K562 (cell line): Measurements from ENCODE around the gene TTC39B. TPM values are rescaled to one million over a fixed set of nuclear protein-coding genes. Genes with fewer than 3 reads are reported as not detected.

Experiments
- ASH1L ChIP-seq: fragments of 450-650 bp; IDR thresholded peaks from 2 replicates; pipeline ENCODE4 v1.6.1; 2018; ENCODE audit warnings: borderline replicate concordance, mild to moderate bottlenecking, low read depth; ENCODE audit not compliant: partially characterized antibody
- ATF7 ChIP-seq: fragments of 450-650 bp; IDR thresholded peaks from 2 replicates; pipeline ENCODE4 v1.7.1; 2014; ENCODE audit warnings: mild to moderate bottlenecking, moderate library complexity
- CREB3 ChIP-seq: fragments of 450-650 bp; conservative IDR thresholded peaks from 2 replicates; pipeline ENCODE4 v1.6.1; 2016; ENCODE audit warnings: missing genetic modification characterization, low read depth, mild to moderate bottlenecking, missing compliant biosample characterization, moderate library complexity
- HMGN3 ChIP-seq: IDR thresholded peaks from 2 replicates; pipeline ENCODE4 v1.6.1; 2011; ENCODE audit warnings: borderline replicate concordance, low read depth, mild to moderate bottlenecking, mixed read lengths, low read length; ENCODE audit not compliant: insufficient read length; ENCODE audit errors: extremely low read depth
- RBFOX2 ChIP-seq: fragments of 200-400 bp; formaldehyde crosslinking; IDR thresholded peaks from 2 replicates; pipeline ENCODE4 v1.6.1; 2017; ENCODE audit warnings: low read depth, mild to moderate bottlenecking, low read length, moderate library complexity
- RNF219 ChIP-seq: fragments of 250-450 bp; sonication (Bioruptor Pico); IDR thresholded peaks from 2 replicates; pipeline ENCODE4 v1.5.0; 2022; ENCODE audit warnings: mild to moderate bottlenecking
- SIN3B ChIP-seq: fragments of 450-650 bp; IDR thresholded peaks from 2 replicates; pipeline ENCODE4 v1.6.1; 2017; ENCODE audit warnings: low read depth, mild to moderate bottlenecking, moderate library complexity
- SRF ChIP-seq, 2 experiments: fragments of 250-450, 450-650 bp in 1 of 2; sonication (Bioruptor Pico) in 1 of 2; sonication (generic) in 1 of 2; formaldehyde crosslinking; IDR thresholded peaks; 2 replicates each; pipeline versions ENCODE4 v1.5.0 to v1.5.1; 2020 to 2022; ENCODE audit warnings: mild to moderate bottlenecking in 1 of 2, missing genetic modification reagents in 1 of 2
- polyA plus RNA-seq, 8 experiments: library from polyadenylated mRNA; depleted of rRNA in 4 of 8; stranded (reverse) in 5 of 8; unstranded in 3 of 8; fragments of >200 nt; fragmentation: Nextera tagmentation in 2 of 8; fragmentation: Illumina TruSeq in 1 of 8; extraction: Ambion mirVana in 2 of 8; extraction: Trizol in 1 of 8; gene quantifications; 2 replicates each; pipeline versions ENCODE4 v1.2.1 to v1.2.3, GENCODE V29; 2011 to 2014; ENCODE audit warnings: inconsistent platforms in 1 of 8, missing spikeins in 1 of 8
- total RNA-seq, 7 experiments: library from RNA; depleted of rRNA in 6 of 7; stranded (reverse); fragments of >200 nt in 6 of 7; fragmentation: Illumina TruSeq in 2 of 7; extraction: Trizol in 2 of 7; gene quantifications; 2 replicates each; pipeline versions ENCODE4 v1.2.1 to v1.2.3, GENCODE V29; 2011 to 2021; ENCODE audit warnings: low replicate concordance in 1 of 7

Gene TTC39B
- total and polyA plus RNA-seq, 9 of the 15 experiments (the other 6 are each of a cell fraction or from before 2014, with no cell fraction given): 0.32 to 1.2 (median 0.95) TPM

GRCh38 chr9:15306757-15307522, at the start of gene TTC39B (continued):
- TF ChIP-seq CREB3 (tag) (no peak), SIN3B (no peak), RBFOX2 (peak; percentile 40; the same call in 1 of the 2 replicates), SRF (CRISPR knock-in tag; IDR thresholded peaks at IDR 0.05) (no peak), HMGN3 (peak; percentile 38), ATF7 (peak; percentile 32; the same call in 1 of the 2 replicates), ASH1L (no peak), RNF219 (CRISPR knock-in tag) (no peak)
